ENCODE measurements around the gene EZR.

GRCh38 chr6:158756977-158757752 lies 62.0 kb downstream of the EZR start:
- TF ChIP-seq HDAC2 (IDR thresholded peaks at IDR 0.05) = no peak
- no peak for TF ChIP-seq RCOR1 (IDR thresholded peaks at IDR 0.05; ENCODE audit: low read depth, low read length)
- no peak for TF ChIP-seq EP300 (IDR thresholded peaks at IDR 0.05)
- no peak for TF ChIP-seq CTCF (IDR thresholded peaks at IDR 0.05)
- TF ChIP-seq POLR2A (IDR thresholded peaks at IDR 0.05; ENCODE audit: low read length) = no peak
- no peak for TF ChIP-seq REST (IDR thresholded peaks at IDR 0.05)
- TF ChIP-seq RAD21 (conservative IDR thresholded peaks at IDR 0.05 in 1 of 2, IDR thresholded peaks at IDR 0.05 in 1 of 2) = no peak
- no peak for TF ChIP-seq CEBPB (IDR thresholded peaks at IDR 0.05)
- no peak for TF ChIP-seq BHLHE40 (IDR thresholded peaks at IDR 0.05; ENCODE audit: low read depth, low read length)
- TF ChIP-seq FOSB (CRISPR knock-in tag; IDR thresholded peaks at IDR 0.05) = no peak
- no peak for TF ChIP-seq MAX (IDR thresholded peaks at IDR 0.05)
- no peak for TF ChIP-seq KDM1A (IDR thresholded peaks at IDR 0.05; ENCODE audit: low read depth)
- TF ChIP-seq BCL3 (IDR thresholded peaks at IDR 0.05) = no peak

Data from A549 (cell line).